GM21717 (cell line): Measurements from ENCODE around the gene RNF32.
A peak's percentile ranks its signal among the peaks of the same experiment; 100 is the strongest.
"Not testable (repeated sequence)": the region's sequence is repeated elsewhere in the genome, so short reads cannot be mapped to it uniquely, and the experiment has no call there.

Experiments
- ATAC-seq: cut with Tn5 transposase; IDR thresholded peaks from one replicate; pipeline ENCODE4 v1.9.1; 2021; ENCODE audit warnings: mild to moderate bottlenecking, moderate library complexity; ENCODE audit not compliant: unreplicated experiment

Gene RNF32

GRCh38 chr7:156612930-156613329 is 27.6 kb upstream of the RNF32 start:
- ATAC-seq, result peak; percentile 87

- ATAC-seq, result no peak
Observed at GRCh38 chr7:156614434-156615264, 25.9 kb upstream of the RNF32 start.

GRCh38 chr7:156616269-156617202 is 24.0 kb upstream of the RNF32 start:
- ATAC-seq, result no peak

GRCh38 chr7:156617215-156617614 is 23.4 kb upstream of the RNF32 start:
- ATAC-seq, result no peak

- no peak for ATAC-seq
Observed at GRCh38 chr7:156618078-156618779, 22.3 kb upstream of the RNF32 start.

GRCh38 chr7:156618780-156619367 is 21.7 kb upstream of the RNF32 start:
- no peak for ATAC-seq

- not testable (repeated sequence) for ATAC-seq
Observed at GRCh38 chr7:156619488-156620290, 20.9 kb upstream of the RNF32 start.

- no peak for ATAC-seq
Observed at GRCh38 chr7:156620291-156620675, 20.3 kb upstream of the RNF32 start.

- ATAC-seq, result no peak
Observed at GRCh38 chr7:156621652-156622051, 18.9 kb upstream of the RNF32 start.

GRCh38 chr7:156625580-156625979 is 15.0 kb upstream of the RNF32 start:
- no peak for ATAC-seq

GRCh38 chr7:156626220-156626895 is 14.2 kb upstream of the RNF32 start:
- no peak for ATAC-seq

GRCh38 chr7:156628562-156628961 is 12.0 kb upstream of the RNF32 start:
- ATAC-seq, result no peak

GRCh38 chr7:156629873-156630272 is 10.7 kb upstream of the RNF32 start:
- ATAC-seq, result no peak

GRCh38 chr7:156634117-156634516 is 6.5 kb upstream of the RNF32 start:
- ATAC-seq, result no peak

- no peak for ATAC-seq
Observed at GRCh38 chr7:156635529-156636385, 4.8 kb upstream of the RNF32 start.

GRCh38 chr7:156637093-156637492 is 3.5 kb upstream of the RNF32 start:
- not testable (repeated sequence) for ATAC-seq

GRCh38 chr7:156638443-156639077 is 2.0 kb upstream of the RNF32 start:
- ATAC-seq, result no peak
